PFSK-1 (cell line): ENCODE results near the gene GARS1.

Experiments
- FOXP2 ChIP-seq: optimal IDR thresholded peaks from 2 replicates; pipeline ENCODE3; 2011; ENCODE audit warnings: borderline replicate concordance, control low read depth, inconsistent platforms; ENCODE audit not compliant: insufficient read depth; ENCODE audit errors: extremely low read length, extremely low read depth
- POLR2AphosphoS5 ChIP-seq: IDR thresholded peaks from 2 replicates; pipeline ENCODE4 v1.6.1; 2012; ENCODE audit warnings: low read depth, mild to moderate bottlenecking, control low read depth, low read length, moderate library complexity
- SIN3A ChIP-seq: IDR thresholded peaks from 2 replicates; pipeline ENCODE4 v1.6.1; 2012; ENCODE audit warnings: mild to moderate bottlenecking, low read length, moderate library complexity, borderline replicate concordance; ENCODE audit not compliant: insufficient read depth
- TAF1 ChIP-seq: IDR thresholded peaks from 2 replicates; pipeline ENCODE4 v1.6.1; 2012; ENCODE audit warnings: low read length, control low read depth, borderline replicate concordance; ENCODE audit not compliant: insufficient read depth
- TF ChIP-seq, protein P1 (sequence below), 2 experiments: IDR thresholded peaks; 2 replicates each; pipeline versions ENCODE4 v1.6.1 to v1.8.0; 2011 to 2012; ENCODE audit warnings: low read depth in 2 of 2, low read length in 2 of 2, control low read depth in 1 of 2, inconsistent platforms in 1 of 2, mild to moderate bottlenecking in 1 of 2, moderate library complexity in 1 of 2; ENCODE audit not compliant: insufficient read depth in 1 of 2

- no peak for TF ChIP-seq TAF1
- TF ChIP-seq, protein P1, sequence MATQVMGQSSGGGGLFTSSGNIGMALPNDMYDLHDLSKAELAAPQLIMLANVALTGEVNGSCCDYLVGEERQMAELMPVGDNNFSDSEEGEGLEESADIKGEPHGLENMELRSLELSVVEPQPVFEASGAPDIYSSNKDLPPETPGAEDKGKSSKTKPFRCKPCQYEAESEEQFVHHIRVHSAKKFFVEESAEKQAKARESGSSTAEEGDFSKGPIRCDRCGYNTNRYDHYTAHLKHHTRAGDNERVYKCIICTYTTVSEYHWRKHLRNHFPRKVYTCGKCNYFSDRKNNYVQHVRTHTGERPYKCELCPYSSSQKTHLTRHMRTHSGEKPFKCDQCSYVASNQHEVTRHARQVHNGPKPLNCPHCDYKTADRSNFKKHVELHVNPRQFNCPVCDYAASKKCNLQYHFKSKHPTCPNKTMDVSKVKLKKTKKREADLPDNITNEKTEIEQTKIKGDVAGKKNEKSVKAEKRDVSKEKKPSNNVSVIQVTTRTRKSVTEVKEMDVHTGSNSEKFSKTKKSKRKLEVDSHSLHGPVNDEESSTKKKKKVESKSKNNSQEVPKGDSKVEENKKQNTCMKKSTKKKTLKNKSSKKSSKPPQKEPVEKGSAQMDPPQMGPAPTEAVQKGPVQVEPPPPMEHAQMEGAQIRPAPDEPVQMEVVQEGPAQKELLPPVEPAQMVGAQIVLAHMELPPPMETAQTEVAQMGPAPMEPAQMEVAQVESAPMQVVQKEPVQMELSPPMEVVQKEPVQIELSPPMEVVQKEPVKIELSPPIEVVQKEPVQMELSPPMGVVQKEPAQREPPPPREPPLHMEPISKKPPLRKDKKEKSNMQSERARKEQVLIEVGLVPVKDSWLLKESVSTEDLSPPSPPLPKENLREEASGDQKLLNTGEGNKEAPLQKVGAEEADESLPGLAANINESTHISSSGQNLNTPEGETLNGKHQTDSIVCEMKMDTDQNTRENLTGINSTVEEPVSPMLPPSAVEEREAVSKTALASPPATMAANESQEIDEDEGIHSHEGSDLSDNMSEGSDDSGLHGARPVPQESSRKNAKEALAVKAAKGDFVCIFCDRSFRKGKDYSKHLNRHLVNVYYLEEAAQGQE (IDR thresholded peaks at IDR 0.05; ENCODE audit: insufficient read depth in 1 of 2, low read depth in 2 of 2, low read length in 2 of 2) = no peak
- TF ChIP-seq POLR2AphosphoS5 = no peak
- TF ChIP-seq FOXP2 = no peak
- no peak for TF ChIP-seq SIN3A
Observed at GRCh38 chr7:30556840-30557239, 37.8 kb upstream of the GARS1 start.
